Measurements from ENCODE around the gene LRP2.

GRCh38 chr2:169237286-169237685, 125.0 kb downstream of the LRP2 start:
- no peak for TF ChIP-seq CTCF (IDR thresholded peaks at IDR 0.05; ENCODE audit: control extremely low read depth in 1 of 3, insufficient read depth in 1 of 3, low read depth in 1 of 3, low read length in 3 of 3)
- TF ChIP-seq SUZ12 (IDR thresholded peaks at IDR 0.05; ENCODE audit: low read length): no peak
- no peak for TF ChIP-seq POLR2AphosphoS5 (IDR thresholded peaks at IDR 0.05; ENCODE audit: low read depth, low read length)
- TF ChIP-seq RFX5 (IDR thresholded peaks at IDR 0.05; ENCODE audit: borderline replicate concordance, low read depth, low read length): no peak
- no peak for TF ChIP-seq EZH2 (IDR thresholded peaks at IDR 0.05; ENCODE audit: low read depth, low read length, severe bottlenecking)
- no peak for TF ChIP-seq SIN3A (conservative IDR thresholded peaks at IDR 0.05 in 1 of 2, IDR thresholded peaks at IDR 0.05 in 1 of 2; ENCODE audit: low read depth in 1 of 2, low read length in 2 of 2)
- no peak for TF ChIP-seq POLR2A (IDR thresholded peaks at IDR 0.05; ENCODE audit: control extremely low read depth in 1 of 2, low read depth in 2 of 2, low read length in 2 of 2)
- TF ChIP-seq SP1 (IDR thresholded peaks at IDR 0.05; ENCODE audit: low read depth, low read length): no peak
- no peak for TF ChIP-seq KDM5A (IDR thresholded peaks at IDR 0.05; ENCODE audit: low read length)
- TF ChIP-seq JUND (IDR thresholded peaks at IDR 0.05; ENCODE audit: low read length): no peak
- no peak for TF ChIP-seq SRF (IDR thresholded peaks at IDR 0.05; ENCODE audit: low read depth, low read length)
- no peak for TF ChIP-seq E2F6 (IDR thresholded peaks at IDR 0.05)

Data from H1 (cell line).